HG03025 (cell line): ENCODE measurements around the gene FBXO48.
"Not testable (repeated sequence)": the region's sequence is repeated elsewhere in the genome, so short reads cannot be mapped to it uniquely, and the experiment has no call there.

ENCODE experiments used
- ATAC-seq: cut with Tn5 transposase; IDR thresholded peaks from one replicate; pipeline ENCODE4 v1.9.1; 2021; ENCODE audit warnings: mild to moderate bottlenecking, moderate library complexity; ENCODE audit not compliant: unreplicated experiment, low FRiP score

Gene FBXO48

DNA sequence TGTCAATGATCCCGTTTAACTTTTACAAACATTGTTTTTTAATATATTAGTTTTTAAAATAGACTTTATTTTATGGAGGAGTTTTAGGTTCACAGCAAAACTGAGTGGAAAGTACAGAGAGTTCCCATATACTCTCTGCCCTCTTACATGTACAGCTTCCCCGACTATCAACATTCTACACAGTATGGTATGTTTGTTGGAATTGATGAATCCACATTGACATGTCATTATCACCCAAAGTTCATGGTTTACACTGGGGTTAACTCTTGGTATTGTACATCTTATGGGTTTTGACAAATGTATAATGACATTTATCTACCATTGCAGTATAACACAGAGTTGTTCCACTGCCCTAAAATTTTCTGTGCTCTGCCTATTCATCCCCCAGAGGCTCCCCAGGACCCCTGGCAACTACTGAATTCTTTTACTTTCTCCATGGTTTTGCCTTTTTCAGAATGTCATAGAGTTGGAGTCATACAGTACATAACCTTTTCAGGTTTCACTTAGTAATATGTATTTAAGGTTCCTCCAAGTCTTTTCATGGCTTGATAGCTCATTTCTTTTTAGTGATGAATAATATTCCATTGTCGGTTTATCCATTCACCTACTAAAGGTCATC, 5.8 kb upstream of the FBXO48 start:
- ATAC-seq, result no peak

- no peak for ATAC-seq
Measured at GRCh38 chr2:68471385-68471784, 4.3 kb upstream of the FBXO48 start.

- no peak for ATAC-seq
Measured at GRCh38 chr2:68469935-68470334, 2.8 kb upstream of the FBXO48 start.

DNA sequence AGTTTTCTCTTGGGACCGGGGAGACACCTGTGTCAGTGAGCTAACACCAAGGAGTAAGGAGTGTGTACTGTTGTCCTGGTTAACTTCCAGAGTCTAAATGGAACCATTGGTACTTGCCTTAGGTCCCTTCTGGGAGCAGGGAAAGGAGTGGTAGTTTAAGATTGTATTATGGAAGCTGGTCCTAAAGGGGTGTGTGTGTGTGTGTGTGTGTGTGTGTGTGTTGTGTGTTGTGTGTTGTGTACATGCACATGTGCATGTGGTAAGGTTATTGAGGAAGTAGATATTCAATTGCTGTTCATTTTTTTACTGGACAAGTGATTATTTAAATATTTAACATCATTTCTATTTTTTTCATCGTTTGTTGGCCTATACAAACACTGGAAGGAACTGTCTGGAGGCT, 1.7 kb upstream of the FBXO48 start:
- ATAC-seq, result no peak

DNA sequence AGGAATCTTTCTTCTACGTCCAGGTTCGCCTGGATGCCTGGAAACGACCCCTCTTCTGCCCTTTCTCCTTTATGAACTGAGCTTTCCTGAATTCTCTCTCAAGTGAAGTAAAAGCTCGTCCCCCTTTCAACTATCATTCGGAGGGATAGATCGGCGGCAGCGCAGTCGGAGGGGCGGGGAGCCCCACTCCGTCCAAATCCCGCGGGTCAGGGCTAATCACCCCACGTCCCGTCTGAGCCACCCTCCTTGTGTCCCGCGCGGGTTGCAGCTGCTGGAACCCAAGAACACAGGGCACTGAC, 367 bp downstream of the FBXO48 start:
- peak; percentile 21 for ATAC-seq

DNA sequence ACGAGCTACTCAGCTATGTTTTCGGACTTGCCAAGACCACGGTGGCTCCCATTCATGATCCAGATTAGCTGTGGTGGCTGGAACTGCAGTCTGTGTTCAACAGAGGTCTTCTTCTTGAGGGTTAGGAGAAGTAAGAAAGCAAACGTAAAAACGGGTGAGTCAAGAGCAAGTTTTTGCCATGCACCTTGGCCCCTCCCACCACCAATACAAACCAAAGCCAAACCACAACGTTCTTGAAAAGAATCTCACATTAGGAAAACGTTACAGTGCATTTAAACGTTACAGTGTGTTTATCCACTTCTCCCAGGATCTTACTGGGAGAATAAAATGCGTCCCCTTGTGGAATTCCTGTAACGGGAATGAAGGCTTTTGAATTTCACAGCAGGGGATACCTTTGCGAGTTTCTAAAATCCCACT, 725 bp downstream of the FBXO48 start:
- ATAC-seq, result no peak

DNA sequence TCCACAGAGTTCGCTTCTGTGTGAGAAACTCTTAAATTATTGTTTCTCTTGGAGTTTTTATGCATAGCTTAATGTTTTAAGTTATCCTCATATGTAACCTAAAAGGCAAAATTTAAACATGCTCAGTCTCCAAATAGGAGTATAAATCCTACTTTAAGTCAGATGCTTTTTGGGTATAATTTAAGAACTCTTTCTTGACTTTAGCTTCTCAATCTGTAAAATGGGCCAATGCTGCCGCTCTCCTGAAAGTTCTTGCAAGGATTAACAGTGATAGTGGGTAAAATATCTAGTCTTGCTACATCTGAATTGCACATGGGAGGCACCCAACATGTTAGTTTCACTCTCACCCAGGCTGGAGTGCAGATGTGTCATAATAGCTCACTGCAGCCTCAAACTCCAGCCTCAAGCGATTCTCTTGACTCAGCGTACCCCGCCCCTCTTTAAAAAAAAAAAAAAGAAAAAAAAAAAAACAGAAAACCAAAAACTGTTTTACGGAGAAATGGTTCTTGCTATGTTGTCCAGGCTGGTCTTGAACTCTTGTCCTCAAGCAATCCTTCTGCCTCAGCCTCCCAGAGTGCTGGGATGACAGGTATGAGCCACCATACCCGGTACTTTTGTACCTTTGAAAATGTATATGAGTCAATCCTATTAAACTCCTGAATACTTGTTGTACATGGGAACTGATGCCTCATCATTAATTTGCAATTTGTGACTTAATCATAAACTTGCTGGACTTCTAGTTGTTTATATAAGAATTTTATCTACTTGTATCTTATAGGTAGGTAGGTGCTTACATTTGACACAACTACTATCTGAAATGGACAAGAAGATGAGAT, 1.8 kb downstream of the FBXO48 start:
- no peak for ATAC-seq

- no peak for ATAC-seq
Measured at GRCh38 chr2:68464651-68465050, 2.4 kb downstream of the FBXO48 start.

DNA sequence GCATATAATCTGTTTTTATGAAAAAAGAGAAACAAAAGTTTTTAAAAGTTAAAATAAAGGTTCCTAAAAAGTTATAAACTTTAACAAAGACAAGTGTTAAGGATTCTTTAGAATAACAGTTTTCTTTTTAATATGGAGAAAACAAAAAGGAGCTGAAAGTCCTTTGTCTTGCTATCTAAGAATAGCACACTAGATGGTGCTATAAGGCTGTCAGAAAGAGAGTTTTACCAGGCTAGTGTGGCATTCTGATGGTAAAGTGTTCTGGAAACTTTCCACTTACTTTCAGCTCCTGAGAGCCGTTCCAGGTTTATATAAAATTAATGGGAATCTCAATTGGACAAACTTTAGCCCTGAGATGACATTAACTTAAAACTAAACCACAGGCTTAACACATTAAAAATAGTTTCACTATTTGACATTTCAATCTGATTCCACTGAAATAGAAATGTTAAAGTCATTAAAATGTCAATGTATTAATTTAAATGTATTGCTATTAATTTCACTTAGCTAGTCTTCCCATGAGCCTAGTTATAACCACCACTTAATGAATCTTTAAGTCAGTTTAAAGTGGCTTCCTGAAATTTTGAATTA, 3.7 kb downstream of the FBXO48 start:
- ATAC-seq, result no peak

- ATAC-seq, result no peak
Measured at GRCh38 chr2:68458981-68459380, 8.1 kb downstream of the FBXO48 start.

- ATAC-seq, result no peak
Measured at GRCh38 chr2:68456198-68456597, 10.9 kb downstream of the FBXO48 start.

DNA sequence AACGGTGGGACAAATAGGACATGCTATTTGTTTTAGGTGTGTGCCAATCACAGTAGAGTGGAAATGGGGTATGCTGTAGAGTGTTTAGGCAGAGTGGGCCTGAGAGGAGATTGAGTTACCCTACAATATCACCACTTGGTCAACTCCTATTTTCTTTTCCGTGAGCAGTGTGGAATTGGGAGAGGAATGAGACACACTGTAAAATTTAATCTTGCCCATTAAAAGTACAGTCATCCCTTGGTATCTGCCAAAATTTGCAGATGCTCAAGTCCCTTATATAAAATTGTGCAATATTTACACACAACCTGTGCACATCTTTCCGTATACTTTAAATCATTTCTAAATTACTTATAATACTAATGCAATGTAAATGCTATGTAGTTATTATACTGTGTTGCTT, 12.4 kb downstream of the FBXO48 start:
- no peak for ATAC-seq

GRCh38 chr2:68453761-68454360, 13.2 kb downstream of the FBXO48 start:
- ATAC-seq, result no peak

DNA sequence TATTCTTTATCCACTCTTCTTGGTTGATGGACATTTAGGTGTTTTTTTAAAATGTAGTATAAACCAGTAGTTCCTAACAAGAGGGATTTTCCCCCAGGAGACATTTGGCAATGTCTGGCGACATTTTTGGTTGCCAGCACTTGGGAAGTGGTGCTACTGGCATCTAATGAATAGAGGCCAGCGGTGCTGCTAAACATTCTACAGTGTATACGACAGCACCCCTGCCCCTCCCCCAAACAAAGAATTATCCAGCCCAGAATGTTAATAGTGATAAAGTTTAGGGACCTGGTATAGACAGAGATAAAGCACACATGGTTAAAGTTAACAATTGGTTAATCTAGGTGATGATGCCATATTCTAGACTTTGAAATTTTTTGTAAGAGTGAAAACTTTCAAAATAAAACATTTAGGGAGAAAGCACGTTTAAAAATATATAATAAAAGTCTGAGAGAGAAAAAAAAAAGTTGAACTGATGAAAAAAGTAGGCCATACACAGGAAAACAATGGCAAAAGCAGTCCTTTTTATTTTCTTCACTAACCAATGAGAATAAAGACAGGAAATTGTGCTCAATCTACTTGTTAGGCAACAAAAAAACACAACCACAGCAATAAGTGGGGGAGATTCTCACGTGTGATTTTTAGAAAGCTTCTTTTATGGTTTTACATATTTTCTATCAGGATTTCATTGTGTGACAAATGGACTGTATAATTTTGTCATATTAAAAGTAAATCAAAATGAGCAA, 14.8 kb downstream of the FBXO48 start:
- no peak for ATAC-seq

DNA sequence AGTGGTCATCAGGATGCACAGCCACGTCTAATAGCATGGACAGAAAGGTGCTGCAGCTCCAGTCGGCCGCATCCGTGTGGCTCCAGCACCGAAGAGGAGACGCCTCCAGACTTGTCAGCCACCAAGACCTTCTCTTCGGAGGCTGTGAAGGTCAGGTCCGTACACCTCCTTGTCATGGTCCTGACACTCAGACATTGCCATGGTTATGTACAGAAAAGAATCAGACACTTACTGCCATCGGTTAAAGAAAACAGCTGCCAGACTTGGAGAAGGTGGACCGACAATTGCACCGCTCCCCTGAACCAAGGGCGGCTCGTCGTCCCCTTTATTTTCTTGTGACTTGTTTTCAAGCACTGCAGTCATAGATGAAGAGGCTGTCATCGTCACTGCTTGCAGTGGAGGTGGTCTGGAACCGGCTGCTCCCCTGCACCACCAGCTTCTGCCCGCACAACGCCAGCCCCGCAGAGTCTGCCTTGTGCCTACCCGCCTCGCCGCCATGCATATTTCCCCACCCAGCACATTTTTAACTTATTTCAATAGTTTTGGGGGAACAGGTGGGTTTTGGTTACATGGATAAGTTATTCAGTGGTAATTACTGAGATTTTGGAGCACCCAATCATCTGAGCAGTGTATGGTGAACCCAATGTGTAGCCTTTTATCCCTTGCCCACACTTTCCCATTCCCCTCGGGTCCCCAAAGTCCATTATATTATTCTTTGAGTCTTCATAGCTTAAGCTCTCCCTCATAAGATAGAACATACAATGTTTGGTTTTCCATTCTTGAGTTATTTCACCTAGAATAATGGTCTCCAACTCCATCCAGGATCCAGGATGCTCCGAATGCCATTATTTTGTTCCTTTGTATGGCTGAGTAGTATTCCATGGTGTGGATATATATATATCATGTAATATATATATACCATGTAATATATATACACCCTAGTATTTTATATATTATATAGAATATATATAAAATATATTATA, 18.1 kb downstream of the FBXO48 start:
- ATAC-seq, result no peak

- ATAC-seq, result no peak
Measured at GRCh38 chr2:68447118-68447517, 20.0 kb downstream of the FBXO48 start.

DNA sequence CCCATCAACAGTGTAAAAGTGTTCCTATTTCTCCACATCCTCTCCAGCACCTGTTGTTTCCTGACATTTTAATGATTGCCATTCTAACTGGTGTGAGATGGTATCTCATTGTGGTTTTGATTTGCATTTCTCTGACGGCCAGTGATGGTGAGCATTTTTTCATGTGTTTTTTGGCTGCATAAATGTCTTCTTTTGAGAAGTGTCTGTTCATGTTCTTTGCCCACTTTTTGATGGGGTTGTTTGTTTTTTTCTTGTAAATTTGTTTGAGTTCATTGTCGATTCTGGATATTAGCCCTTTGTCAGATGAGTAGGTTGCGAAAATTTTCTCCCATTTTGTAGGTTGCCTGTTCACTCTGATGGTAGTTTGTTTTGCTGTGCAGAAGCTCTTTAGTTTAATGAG, 20.7 kb downstream of the FBXO48 start:
- ATAC-seq, result not testable (repeated sequence)

GRCh38 chr2:68441994-68442322, 25.1 kb downstream of the FBXO48 start:
- no peak for ATAC-seq

DNA sequence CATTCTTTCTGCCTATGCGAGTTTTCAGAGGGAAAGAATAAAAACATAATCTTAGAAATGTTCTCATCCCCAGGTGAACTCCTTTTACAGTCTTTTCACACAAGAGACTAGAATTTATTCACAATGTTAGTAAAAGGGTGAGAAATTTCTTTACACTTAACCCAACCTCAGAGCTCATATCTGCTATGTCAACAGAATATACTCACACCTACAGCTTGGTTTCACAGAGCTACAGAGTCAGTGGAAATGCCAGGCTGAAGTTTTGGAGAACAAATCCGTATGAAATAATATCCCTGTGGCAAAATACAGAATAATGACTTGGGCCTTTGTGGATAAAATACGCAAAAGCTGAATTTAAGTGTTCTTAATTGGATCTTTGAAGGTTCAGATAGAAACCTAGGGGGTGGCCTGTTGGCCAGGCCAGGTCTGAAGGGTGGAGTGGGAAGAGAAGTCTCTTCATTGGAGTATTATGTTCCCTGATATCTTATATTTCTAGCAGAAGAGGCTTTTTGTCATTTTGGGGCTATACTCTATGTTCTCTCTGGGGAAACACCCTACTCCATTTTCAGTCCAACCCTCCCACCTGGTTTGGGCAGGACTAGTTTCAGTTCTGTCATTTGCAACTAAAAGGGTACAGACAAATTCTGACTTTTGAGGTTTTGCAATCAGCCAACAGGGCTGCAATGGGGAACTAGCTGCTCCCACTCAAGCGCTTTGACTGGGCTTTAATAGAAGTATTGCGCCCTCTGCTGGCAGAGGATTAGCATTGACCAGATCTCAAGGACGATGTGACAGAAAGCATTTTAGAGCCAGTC, 25.7 kb downstream of the FBXO48 start:
- peak; percentile 95 for ATAC-seq
